GM12892 (cell line): Measurements from ENCODE around the gene RGS5.

Experiments
- POLR2A ChIP-seq: IDR thresholded peaks from 2 replicates; pipeline ENCODE4 v1.6.1; 2011; ENCODE audit warnings: low read depth, low read length, control low read depth
- POLR2AphosphoS5 ChIP-seq: IDR thresholded peaks from 2 replicates; pipeline ENCODE4 v1.6.1; 2011; ENCODE audit warnings: low read depth, low read length, control low read depth
- TAF1 ChIP-seq: IDR thresholded peaks from 2 replicates; pipeline ENCODE4 v1.6.1; 2011; ENCODE audit warnings: low read depth, mild to moderate bottlenecking, control low read depth, low read length, borderline replicate concordance

GRCh38 chr1:163128282-163128681 is 74.4 kb downstream of the RGS5 start:
- TF ChIP-seq POLR2A (no peak), POLR2AphosphoS5 (no peak), TAF1 (no peak)
